Mesothelial cell of epicardium (in vitro differentiated cells): ENCODE results near the gene GTF2H3. TPM values are rescaled to one million over a fixed set of nuclear protein-coding genes. Genes with fewer than 3 reads are reported as not detected.
A peak's percentile ranks its signal among the peaks of the same experiment; 100 is the strongest.

Source experiments
- DNase-seq, 2 experiments: peaks; one replicate each; pipeline ENCODE4 v3.0.0; 2021; ENCODE audit warnings: low spot score in 2 of 2; ENCODE audit not compliant: unreplicated experiment in 2 of 2
- H3K27ac Mint-ChIP-seq: 2 replicates; pipeline ENCODE4 v1.8.0; 2021; ENCODE audit warnings: mixed read lengths
- H3K27me3 Mint-ChIP-seq: 2 replicates; pipeline ENCODE4 v1.8.0; 2021; ENCODE audit warnings: low read depth, mixed read lengths
- H3K36me3 Mint-ChIP-seq: 2 replicates; pipeline ENCODE4 v1.8.0; 2021; ENCODE audit warnings: mixed read lengths
- H3K4me1 Mint-ChIP-seq: 2 replicates; pipeline ENCODE4 v1.8.0; 2021; ENCODE audit warnings: mixed read lengths
- H3K4me3 Mint-ChIP-seq: 2 replicates; pipeline ENCODE4 v1.8.0; 2021; ENCODE audit warnings: mild to moderate bottlenecking, moderate library complexity, mixed read lengths
- H3K9me3 Mint-ChIP-seq: 2 replicates; pipeline ENCODE4 v1.8.0; 2021; ENCODE audit warnings: mixed read lengths
- total RNA-seq: library from RNA; stranded (reverse); gene quantifications from 3 replicates; pipeline ENCODE4 v1.2.1, GENCODE V29; 2021
- TF ChIP-seq, protein P1 (sequence below): fragments of 200-600 bp; sonication (generic); IDR thresholded peaks from one replicate; pipeline ENCODE4 v1.5.0; 2021; ENCODE audit warnings: antibody characterized with exemption; ENCODE audit not compliant: unreplicated experiment

Gene GTF2H3
- total RNA-seq, 1 donor from 2014 or later = 36.4 TPM

DNA sequence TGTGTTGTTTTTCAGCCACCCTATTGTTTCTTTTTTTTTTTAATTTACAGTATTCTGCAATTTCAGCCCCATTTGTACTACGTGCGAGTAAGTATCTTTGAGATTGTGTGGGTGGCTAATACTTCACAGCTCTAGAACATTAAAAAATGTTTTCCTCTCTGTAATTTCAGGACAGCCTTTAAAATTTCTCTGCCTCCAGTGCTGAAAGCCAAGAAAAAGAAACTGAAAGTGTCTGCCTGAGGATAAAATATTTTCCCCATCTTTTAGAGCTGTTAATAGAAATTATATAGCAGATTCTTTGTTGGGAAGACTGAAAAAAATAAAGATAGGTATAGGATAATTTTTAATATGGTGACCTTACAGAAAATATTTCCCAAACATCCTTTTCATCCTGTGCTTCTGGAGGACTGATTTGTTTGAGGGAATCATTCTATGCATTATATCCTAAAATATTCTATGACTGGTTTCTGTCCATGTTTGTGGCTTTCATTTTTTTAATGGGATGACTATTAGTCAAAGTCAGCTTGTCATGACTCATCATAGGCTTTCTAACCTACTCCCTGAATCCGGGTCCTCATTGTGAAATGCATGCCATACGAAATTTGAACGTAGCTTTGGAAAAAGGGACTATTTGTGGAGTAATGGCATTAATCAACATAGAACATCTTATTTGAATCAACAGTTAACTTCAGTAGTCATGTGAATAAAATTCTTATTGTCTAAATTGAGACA, 26.5 kb downstream of the GTF2H3 start:
- no peak overlapping the region for H3K4me3 Mint-ChIP-seq
- TF ChIP-seq, protein P1, sequence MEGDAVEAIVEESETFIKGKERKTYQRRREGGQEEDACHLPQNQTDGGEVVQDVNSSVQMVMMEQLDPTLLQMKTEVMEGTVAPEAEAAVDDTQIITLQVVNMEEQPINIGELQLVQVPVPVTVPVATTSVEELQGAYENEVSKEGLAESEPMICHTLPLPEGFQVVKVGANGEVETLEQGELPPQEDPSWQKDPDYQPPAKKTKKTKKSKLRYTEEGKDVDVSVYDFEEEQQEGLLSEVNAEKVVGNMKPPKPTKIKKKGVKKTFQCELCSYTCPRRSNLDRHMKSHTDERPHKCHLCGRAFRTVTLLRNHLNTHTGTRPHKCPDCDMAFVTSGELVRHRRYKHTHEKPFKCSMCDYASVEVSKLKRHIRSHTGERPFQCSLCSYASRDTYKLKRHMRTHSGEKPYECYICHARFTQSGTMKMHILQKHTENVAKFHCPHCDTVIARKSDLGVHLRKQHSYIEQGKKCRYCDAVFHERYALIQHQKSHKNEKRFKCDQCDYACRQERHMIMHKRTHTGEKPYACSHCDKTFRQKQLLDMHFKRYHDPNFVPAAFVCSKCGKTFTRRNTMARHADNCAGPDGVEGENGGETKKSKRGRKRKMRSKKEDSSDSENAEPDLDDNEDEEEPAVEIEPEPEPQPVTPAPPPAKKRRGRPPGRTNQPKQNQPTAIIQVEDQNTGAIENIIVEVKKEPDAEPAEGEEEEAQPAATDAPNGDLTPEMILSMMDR = no peak
- H3K36me3 Mint-ChIP-seq = peaks cover 40% of the 10 kb centered on the region
- DNase-seq = no peak
- peaks cover 5% of the 10 kb centered on the region for H3K9me3 Mint-ChIP-seq
- H3K27ac Mint-ChIP-seq = no peak overlapping the region
- H3K27me3 Mint-ChIP-seq = no peaks in the 10 kb centered on the region
- H3K4me1 Mint-ChIP-seq = no peaks in the 10 kb centered on the region

DNA sequence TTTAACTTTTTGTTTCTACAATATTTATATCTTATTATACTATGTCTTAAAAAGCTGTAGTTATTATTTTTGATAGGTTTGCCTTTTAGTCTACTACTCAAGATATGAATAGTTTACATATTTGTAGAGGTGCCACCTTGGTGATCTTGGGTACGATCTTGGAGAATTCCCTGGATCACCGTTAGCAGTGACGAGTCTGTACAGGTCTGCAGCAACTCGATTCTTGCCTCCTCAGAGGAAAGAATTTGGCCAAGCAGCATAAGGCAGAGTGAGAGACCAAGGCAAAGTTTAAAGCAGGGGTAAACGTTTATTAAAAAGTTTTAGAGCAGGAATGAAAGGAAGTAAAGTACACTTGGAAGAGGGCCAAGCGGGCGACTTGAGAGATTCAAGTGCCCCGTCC, 34.1 kb downstream of the GTF2H3 start:
- Mint-ChIP-seq H3K36me3 (peaks cover 18% of the 10 kb centered on the region), H3K27ac (no peak overlapping the region), H3K9me3 (peaks cover 13% of the 10 kb centered on the region), H3K27me3 (no peaks in the 10 kb centered on the region), H3K4me3 (no peak overlapping the region), H3K4me1 (peaks cover 11% of the 10 kb centered on the region)
- DNase-seq = no peak
- TF ChIP-seq, protein P1 = no peak

- Mint-ChIP-seq H3K36me3 (peaks cover 13% of the 10 kb centered on the region), H3K9me3 (peaks cover 8% of the 10 kb centered on the region), H3K4me1 (peaks cover 11% of the 10 kb centered on the region), H3K27me3 (no peaks in the 10 kb centered on the region), H3K27ac (peak within 1 kb of the TSS; percentile 53), H3K4me3 (peak within 1 kb of the TSS; percentile 91)
- peak; percentile 94 to 96 for DNase-seq
- TF ChIP-seq, protein P1 = no peak
Measured at GRCh38 chr12:123670882-123671728, 37.5 kb downstream of the GTF2H3 start, which contains the start of gene TCTN2. TSS of gene TCTN2 (plus strand) at chr12:123671113. CDS start at chr12:123671241, 128 bp downstream.

DNA sequence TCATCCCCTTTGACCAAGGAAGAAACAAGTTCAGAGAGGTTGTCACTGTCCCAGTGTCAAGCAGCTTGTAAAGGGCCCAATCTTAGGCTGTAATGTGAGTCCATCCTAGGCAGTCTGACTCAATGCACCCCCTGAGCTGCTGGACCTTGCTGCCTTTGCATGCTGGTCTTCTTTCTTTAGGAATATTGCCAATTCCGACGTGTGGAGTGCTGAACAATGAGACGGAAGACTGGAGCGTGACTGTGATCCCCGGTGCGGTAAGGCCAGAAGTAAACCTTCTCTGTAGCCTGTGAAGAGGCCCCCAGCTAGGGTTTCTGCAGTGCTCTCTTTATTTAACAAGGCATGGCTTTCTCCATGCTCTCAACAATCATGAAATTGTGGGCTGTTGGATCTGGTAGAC, 38.2 kb downstream of the GTF2H3 start:
- Mint-ChIP-seq H3K36me3 (peaks cover 16% of the 10 kb centered on the region), H3K4me1 (peaks cover 11% of the 10 kb centered on the region), H3K27ac (no peak overlapping the region), H3K4me3 (peak overlapping the region; percentile 91), H3K27me3 (no peaks in the 10 kb centered on the region), H3K9me3 (peaks cover 8% of the 10 kb centered on the region)
- TF ChIP-seq, protein P1 = no peak
- DNase-seq = no peak

GRCh38 chr12:123675436-123675835, 41.8 kb downstream of the GTF2H3 start:
- Mint-ChIP-seq H3K27ac (no peak overlapping the region), H3K36me3 (peaks cover 31% of the 10 kb centered on the region), H3K27me3 (no peaks in the 10 kb centered on the region), H3K4me1 (peaks cover 11% of the 10 kb centered on the region), H3K4me3 (no peak overlapping the region), H3K9me3 (no peaks in the 10 kb centered on the region)
- DNase-seq = no peak
- TF ChIP-seq, protein P1 = no peak
